ENCODE measurements around the gene MDFI.

Gene MDFI

GRCh38 chr6:41636833-41637193, 1.5 kb upstream of the MDFI start:
- H3K27ac ChIP-seq (replicated peaks) = no peak overlapping the region
- H3K4me3 ChIP-seq (replicated peaks; ENCODE audit: insufficient read depth, low read length) = no peak overlapping the region
- TF ChIP-seq, protein P1, sequence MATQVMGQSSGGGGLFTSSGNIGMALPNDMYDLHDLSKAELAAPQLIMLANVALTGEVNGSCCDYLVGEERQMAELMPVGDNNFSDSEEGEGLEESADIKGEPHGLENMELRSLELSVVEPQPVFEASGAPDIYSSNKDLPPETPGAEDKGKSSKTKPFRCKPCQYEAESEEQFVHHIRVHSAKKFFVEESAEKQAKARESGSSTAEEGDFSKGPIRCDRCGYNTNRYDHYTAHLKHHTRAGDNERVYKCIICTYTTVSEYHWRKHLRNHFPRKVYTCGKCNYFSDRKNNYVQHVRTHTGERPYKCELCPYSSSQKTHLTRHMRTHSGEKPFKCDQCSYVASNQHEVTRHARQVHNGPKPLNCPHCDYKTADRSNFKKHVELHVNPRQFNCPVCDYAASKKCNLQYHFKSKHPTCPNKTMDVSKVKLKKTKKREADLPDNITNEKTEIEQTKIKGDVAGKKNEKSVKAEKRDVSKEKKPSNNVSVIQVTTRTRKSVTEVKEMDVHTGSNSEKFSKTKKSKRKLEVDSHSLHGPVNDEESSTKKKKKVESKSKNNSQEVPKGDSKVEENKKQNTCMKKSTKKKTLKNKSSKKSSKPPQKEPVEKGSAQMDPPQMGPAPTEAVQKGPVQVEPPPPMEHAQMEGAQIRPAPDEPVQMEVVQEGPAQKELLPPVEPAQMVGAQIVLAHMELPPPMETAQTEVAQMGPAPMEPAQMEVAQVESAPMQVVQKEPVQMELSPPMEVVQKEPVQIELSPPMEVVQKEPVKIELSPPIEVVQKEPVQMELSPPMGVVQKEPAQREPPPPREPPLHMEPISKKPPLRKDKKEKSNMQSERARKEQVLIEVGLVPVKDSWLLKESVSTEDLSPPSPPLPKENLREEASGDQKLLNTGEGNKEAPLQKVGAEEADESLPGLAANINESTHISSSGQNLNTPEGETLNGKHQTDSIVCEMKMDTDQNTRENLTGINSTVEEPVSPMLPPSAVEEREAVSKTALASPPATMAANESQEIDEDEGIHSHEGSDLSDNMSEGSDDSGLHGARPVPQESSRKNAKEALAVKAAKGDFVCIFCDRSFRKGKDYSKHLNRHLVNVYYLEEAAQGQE (IDR thresholded peaks at IDR 0.05; ENCODE audit: insufficient replicate concordance, low read depth) = no peak
- TF ChIP-seq GABPA (IDR thresholded peaks at IDR 0.05; ENCODE audit: low read depth) = no peak
- TF ChIP-seq, protein P2, sequence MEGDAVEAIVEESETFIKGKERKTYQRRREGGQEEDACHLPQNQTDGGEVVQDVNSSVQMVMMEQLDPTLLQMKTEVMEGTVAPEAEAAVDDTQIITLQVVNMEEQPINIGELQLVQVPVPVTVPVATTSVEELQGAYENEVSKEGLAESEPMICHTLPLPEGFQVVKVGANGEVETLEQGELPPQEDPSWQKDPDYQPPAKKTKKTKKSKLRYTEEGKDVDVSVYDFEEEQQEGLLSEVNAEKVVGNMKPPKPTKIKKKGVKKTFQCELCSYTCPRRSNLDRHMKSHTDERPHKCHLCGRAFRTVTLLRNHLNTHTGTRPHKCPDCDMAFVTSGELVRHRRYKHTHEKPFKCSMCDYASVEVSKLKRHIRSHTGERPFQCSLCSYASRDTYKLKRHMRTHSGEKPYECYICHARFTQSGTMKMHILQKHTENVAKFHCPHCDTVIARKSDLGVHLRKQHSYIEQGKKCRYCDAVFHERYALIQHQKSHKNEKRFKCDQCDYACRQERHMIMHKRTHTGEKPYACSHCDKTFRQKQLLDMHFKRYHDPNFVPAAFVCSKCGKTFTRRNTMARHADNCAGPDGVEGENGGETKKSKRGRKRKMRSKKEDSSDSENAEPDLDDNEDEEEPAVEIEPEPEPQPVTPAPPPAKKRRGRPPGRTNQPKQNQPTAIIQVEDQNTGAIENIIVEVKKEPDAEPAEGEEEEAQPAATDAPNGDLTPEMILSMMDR (IDR thresholded peaks at IDR 0.05; ENCODE audit: insufficient read depth, low read length) = no peak
- TF ChIP-seq POLR2AphosphoS5 (IDR thresholded peaks at IDR 0.05; ENCODE audit: low read depth) = no peak
- TF ChIP-seq SPI1 (IDR thresholded peaks at IDR 0.05; ENCODE audit: borderline replicate concordance, low read depth) = no peak
- peaks cover 42% of the 10 kb centered on the region for H3K27me3 ChIP-seq (ENCODE audit: insufficient read depth, poor library complexity, severe bottlenecking)
- no peak for DNase-seq (ENCODE audit: low read depth in 1 of 2, low spot score in 1 of 2)

GRCh38 chr6:41637194-41638001, 870 bp upstream of the MDFI start:
- TF ChIP-seq GABPA (IDR thresholded peaks at IDR 0.05; ENCODE audit: low read depth) = no peak
- no peak for TF ChIP-seq SPI1 (IDR thresholded peaks at IDR 0.05; ENCODE audit: borderline replicate concordance, low read depth)
- TF ChIP-seq, protein P1 (IDR thresholded peaks at IDR 0.05; ENCODE audit: insufficient replicate concordance, low read depth) = no peak
- TF ChIP-seq POLR2AphosphoS5 (IDR thresholded peaks at IDR 0.05; ENCODE audit: low read depth) = no peak
- TF ChIP-seq, protein P2 (IDR thresholded peaks at IDR 0.05; ENCODE audit: insufficient read depth, low read length) = no peak
- DNase-seq (ENCODE audit: low read depth in 1 of 2, low spot score in 1 of 2) = no peak
- peaks cover 39% of the 10 kb centered on the region for H3K27me3 ChIP-seq (ENCODE audit: insufficient read depth, poor library complexity, severe bottlenecking)
- H3K4me3 ChIP-seq (replicated peaks; ENCODE audit: insufficient read depth, low read length) = no peak overlapping the region
- no peak overlapping the region for H3K27ac ChIP-seq (replicated peaks)

- H3K4me3 ChIP-seq (replicated peaks; ENCODE audit: insufficient read depth, low read length) = no peak overlapping the region
- H3K27ac ChIP-seq (replicated peaks) = no peak overlapping the region
- TF ChIP-seq POLR2AphosphoS5 (IDR thresholded peaks at IDR 0.05; ENCODE audit: low read depth) (no peak), GABPA (IDR thresholded peaks at IDR 0.05; ENCODE audit: low read depth) (no peak)
- peaks cover 39% of the 10 kb centered on the region for H3K27me3 ChIP-seq (ENCODE audit: insufficient read depth, poor library complexity, severe bottlenecking)
- no peak for DNase-seq (ENCODE audit: low read depth in 1 of 2, low spot score in 1 of 2)
Measured at GRCh38 chr6:41638935-41639808, 904 bp downstream of the MDFI start.

- no peak for DNase-seq (ENCODE audit: low read depth in 1 of 2, low spot score in 1 of 2)
- Histone ChIP-seq H3K27ac (replicated peaks) (no peak overlapping the region), H3K4me3 (replicated peaks; ENCODE audit: insufficient read depth, low read length) (no peak overlapping the region), H3K27me3 (ENCODE audit: insufficient read depth, poor library complexity, severe bottlenecking) (peaks cover 36% of the 10 kb centered on the region)
- TF ChIP-seq GABPA (IDR thresholded peaks at IDR 0.05; ENCODE audit: low read depth) (no peak), SPI1 (IDR thresholded peaks at IDR 0.05; ENCODE audit: borderline replicate concordance, low read depth) (no peak)
- TF ChIP-seq, protein P2 (IDR thresholded peaks at IDR 0.05; ENCODE audit: insufficient read depth, low read length) = no peak
- TF ChIP-seq, protein P1 (IDR thresholded peaks at IDR 0.05; ENCODE audit: insufficient replicate concordance, low read depth) = no peak
Measured at GRCh38 chr6:41639809-41640371, 1.6 kb downstream of the MDFI start.

Data from HL-60 (cell line).